HepG2 (cell line): Measurements from ENCODE around the gene COX4I2. TPM values are rescaled to one million over a fixed set of nuclear protein-coding genes. Genes with fewer than 3 reads are reported as not detected.

ENCODE experiments used
- ATAC-seq: fragments of 200-7000 bp; cut with Tn5 transposase; 3 replicates; pipeline ENCODE4 v1.9.1; 2020; ENCODE audit warnings: mild to moderate bottlenecking, moderate library complexity
- BruUV-seq: library from RNA; stranded (reverse); fragments of 400-500 nt; replicated peaks from 2 replicates; lab custom pipeline; 2021; lab: Mats Ljungman, UMichigan
- CTCF ChIA-PET: fragments of 300-600 bp; formaldehyde crosslinking; extraction: SDS; loops from one replicate; lab custom pipeline; 2021; ENCODE audit warnings: low total read pairs, inconsistent platforms, low intra/inter-chr PET ratio; lab: Yijun Ruan, JAX
- POLR2A ChIA-PET: fragments of 350-600 bp; sonication (Branson Sonifier 250); formaldehyde crosslinking; loops from one replicate; lab custom pipeline; 2020; ENCODE audit warnings: antibody characterized with exemption, inconsistent platforms; lab: Yijun Ruan, JAX
- DNase-seq: peaks from one replicate; pipeline ENCODE4 v3.0.0-alpha.2; 2015; ENCODE audit warnings: low spot score
- FAIRE-seq: peaks from 3 replicates; lab custom pipeline; 2011; peaks lifted over from hg19 to GRCh38; lab: Jason Lieb, UNC
- H2AFZ ChIP-seq: one replicate; pipeline ENCODE4 v1.6.1; 2011; ENCODE audit warnings: low read length, inconsistent platforms
- H3K27ac ChIP-seq: fragments of 300-600 bp; 3 replicates; pipeline ENCODE4 v1.8.0; 2011; ENCODE audit warnings: mixed run types, mild to moderate bottlenecking, mixed read lengths, low read length, inconsistent platforms; ENCODE audit not compliant: insufficient read depth; ENCODE audit errors: extremely low read length
- H3K27me3 ChIP-seq, 2 experiments: fragments of 200-600 bp in 1 of 2; 2 replicates in 1 of 2; 3 replicates in 1 of 2; pipeline versions ENCODE4 v1.6.0 to v1.8.0; 2011; ENCODE audit warnings: low read length in 2 of 2, mild to moderate bottlenecking in 2 of 2, moderate library complexity in 2 of 2, inconsistent platforms in 1 of 2; ENCODE audit not compliant: insufficient read depth in 2 of 2, control insufficient read depth in 1 of 2
- H3K36me3 ChIP-seq, 2 experiments: fragments of 200-600 bp in 1 of 2; replicated peaks in 1 of 2; 2 replicates in 1 of 2; 3 replicates in 1 of 2; pipeline versions ENCODE4 v1.5.1 to v1.8.0; 2011; ENCODE audit warnings: low read length in 2 of 2, inconsistent platforms in 1 of 2; ENCODE audit not compliant: insufficient read depth in 2 of 2, control insufficient read depth in 1 of 2
- H3K4me1 ChIP-seq: 2 replicates; pipeline ENCODE4 v1.5.1; 2012; ENCODE audit warnings: low read length, inconsistent platforms; ENCODE audit not compliant: insufficient read depth
- H3K4me2 ChIP-seq: 2 replicates; pipeline ENCODE4 v1.6.0; 2011; ENCODE audit warnings: low read depth, low read length, inconsistent platforms
- H3K4me3 ChIP-seq, 3 experiments: fragments of 200-600 bp in 1 of 3; sonication (generic), shearing (Covaris generic) in 1 of 3; replicated peaks in 1 of 3; 2 replicates each; pipeline ENCODE4 v1.5.1; 2011 to 2016; ENCODE audit warnings: low read length in 3 of 3, inconsistent platforms in 2 of 3, low read depth in 2 of 3, mild to moderate bottlenecking in 2 of 3, control low read depth in 1 of 3, mixed read lengths in 1 of 3; ENCODE audit not compliant: insufficient read depth in 1 of 3
- H3K79me2 ChIP-seq: one replicate; pipeline ENCODE4 v1.6.1; 2011; ENCODE audit warnings: low read length, inconsistent platforms; ENCODE audit not compliant: insufficient read depth
- H3K9ac ChIP-seq: 2 replicates; pipeline ENCODE4 v1.6.0; 2011; ENCODE audit warnings: mild to moderate bottlenecking, low read depth, low read length, inconsistent platforms; ENCODE audit not compliant: insufficient read depth
- H3K9me3 ChIP-seq: 2 replicates; pipeline ENCODE4 v1.5.1; 2012; ENCODE audit warnings: mild to moderate bottlenecking, low read length
- H4K20me1 ChIP-seq: 2 replicates; pipeline ENCODE4 v1.6.0; 2011; ENCODE audit warnings: inconsistent platforms, mild to moderate bottlenecking, low read length, moderate library complexity; ENCODE audit not compliant: insufficient read depth
- DBP ChIP-seq: sonication (generic); formaldehyde crosslinking; IDR thresholded peaks from 2 replicates; pipeline ENCODE4 v1.4.0; 2020; ENCODE audit warnings: missing genetic modification reagents; ENCODE audit errors: not compliant biosample characterization
- KAT8 ChIP-seq: IDR thresholded peaks from 2 replicates; pipeline ENCODE4 v1.6.1; 2016; ENCODE audit warnings: missing genetic modification reagents, missing compliant biosample characterization
- KDM5A ChIP-seq: fragments of 200-600 bp; sonication (generic); IDR thresholded peaks from 2 replicates; pipeline ENCODE4 v1.7.0; 2018; ENCODE audit warnings: antibody characterized with exemption, mild to moderate bottlenecking, low read length, borderline replicate concordance
- SKIL ChIP-seq: sonication (generic); formaldehyde crosslinking; IDR thresholded peaks from 2 replicates; pipeline ENCODE4 v1.8.0; 2022; ENCODE audit warnings: missing genetic modification reagents, mild to moderate bottlenecking, moderate library complexity, borderline replicate concordance
- ZNF136 ChIP-seq: sonication (generic); formaldehyde crosslinking; IDR thresholded peaks from 2 replicates; pipeline ENCODE4 v1.8.1; 2022; ENCODE audit warnings: low read depth, mild to moderate bottlenecking, moderate library complexity, missing genetic modification reagents
- ZNF713 ChIP-seq: sonication (generic); formaldehyde crosslinking; IDR thresholded peaks from 2 replicates; pipeline ENCODE4 v1.4.0; 2020; ENCODE audit warnings: mild to moderate bottlenecking, missing genetic modification reagents
- ZSCAN12 ChIP-seq: sonication (generic); formaldehyde crosslinking; IDR thresholded peaks from 2 replicates; pipeline ENCODE4 v1.9.0; 2021; ENCODE audit warnings: mild to moderate bottlenecking, missing genetic modification reagents
- ZSCAN29 ChIP-seq: sonication (generic); formaldehyde crosslinking; conservative IDR thresholded peaks from 2 replicates; pipeline ENCODE4 v1.4.0; 2020; ENCODE audit warnings: mild to moderate bottlenecking, missing genetic modification reagents
- ZSCAN31 ChIP-seq: sonication (generic); formaldehyde crosslinking; IDR thresholded peaks from 2 replicates; pipeline ENCODE4 v1.5.0; 2020; ENCODE audit warnings: low read depth, mild to moderate bottlenecking, missing genetic modification reagents
- WGBS: methylation state at CpG from one replicate; pipeline ENCODE4 v1.1.6; 2017; ENCODE audit warnings: low lambda C conversion rate; 5-methylcytosine and 5-hydroxymethylcytosine counted together
- in situ Hi-C: cut with HindIII; loops from 2 replicates; pipeline ENCODE4 v1.10.0; 2017; ENCODE audit warnings: low pct_unique_long_range_greater_than_20kb; ENCODE audit not compliant: extremely low pct_ligation_motif_present
- intact Hi-C: fragments of 100-400 bp; cut with micrococcal nuclease; formaldehyde crosslinking; loops from one replicate; pipeline ENCODE4 v1.10.0; 2022; ENCODE audit not compliant: unreplicated experiment
- polyA plus RNA-seq, 8 experiments: library from polyadenylated mRNA; depleted of rRNA in 3 of 8; stranded (reverse) in 7 of 8; unstranded in 1 of 8; fragments of >200 nt; fragmentation: Illumina TruSeq in 4 of 8; extraction: Trizol in 4 of 8; gene quantifications; 2 replicates each; pipeline versions ENCODE4 v1.2.1 to v1.2.3, GENCODE V29; 2011 to 2016; ENCODE audit warnings: low read depth in 4 of 8, missing spikeins in 1 of 8, mixed read lengths in 1 of 8; ENCODE audit not compliant: insufficient read depth in 1 of 8
- total RNA-seq, 5 experiments: library from RNA; depleted of rRNA; stranded (reverse); fragments of >200 nt; fragmentation: Illumina TruSeq; extraction: Trizol; gene quantifications; 2 replicates each; pipeline ENCODE4 v1.2.3, GENCODE V29; 2016; ENCODE audit warnings: low read depth in 1 of 5
- TF ChIP-seq, protein P1 (sequence below): sonication (generic); formaldehyde crosslinking; IDR thresholded peaks from 2 replicates; pipeline ENCODE4 v1.4.0; 2020; ENCODE audit warnings: missing genetic modification reagents, mild to moderate bottlenecking, borderline replicate concordance
- TF ChIP-seq, protein P2 (sequence below): sonication (generic); formaldehyde crosslinking; conservative IDR thresholded peaks from 2 replicates; pipeline ENCODE4 v1.4.0; 2020; ENCODE audit warnings: missing genetic modification reagents
- TF ChIP-seq, protein P3 (sequence below): IDR thresholded peaks from 2 replicates; pipeline ENCODE4 v1.6.1; 2012; ENCODE audit warnings: low read depth, low read length, improper control_type of control experiment

COX4I2 gene
- total and polyA plus RNA-seq, 2 of the 13 experiments (the other 11 are each of a cell fraction or from before 2014, with no cell fraction given): 1.1 TPM; not detected in 1

- Histone ChIP-seq H3K4me3 (peak overlapping the region in 1 of 3 experiments; percentile 37; a peak in 2 of 6 replicates), H4K20me1 (peaks cover 13% of the 10 kb centered on the region; the same call in 1 of the 2 replicates), H3K79me2 (peaks cover 25% of the 10 kb centered on the region), H2AFZ (no peak overlapping the region), H3K9ac (peak overlapping the region; percentile 61), H3K36me3 (peaks cover 29 to 36% of the 10 kb centered on the region in 2 experiments), H3K4me2 (peak overlapping the region; percentile 74), H3K4me1 (peaks cover 87% of the 10 kb centered on the region), H3K27me3 (no peaks in the 10 kb centered on the region), H3K27ac (peak overlapping the region; percentile 77), H3K9me3 (no peaks in the 10 kb centered on the region)
- FAIRE-seq (peak; percentile 92), DNase-seq (peak; percentile 97), ATAC-seq (peak; percentile 84)
- intact Hi-C loops: loop anchor here (1.0 to 5.0 kb wide), 3 partner anchors 15 to 59 kb away; no protein-coding TSS in a partner anchor
- ChIA-PET POLR2A (interaction anchor here (0.6 to 16.2 kb wide), 20 partner anchors 8 to 94 kb away, joined by 3 to 1981 read pairs (median 6); partner anchors contain the start of genes BCL2L1, ID1 and TPX2), CTCF (interaction anchor here (1.0 to 5.9 kb wide), 2 partner anchors 32 to 60 kb away, joined by 3 to 100 read pairs; partner anchors contain the start of gene BCL2L1)
- in situ Hi-C loops: loop anchor here (5.0 kb wide), 1 partner anchor 58 kb away; the partner anchor contains the start of gene BCL2L1
- BruUV-seq: TSS peak; percentile 8
- 3% methylated on average over 11 of the region's 11 CpGs for WGBS
- TF ChIP-seq ZSCAN12: no peak
- peak; percentile 69; the same call in 1 of the 2 replicates for TF ChIP-seq ZNF136 (CRISPR knock-in tag)
- TF ChIP-seq, protein P1, sequence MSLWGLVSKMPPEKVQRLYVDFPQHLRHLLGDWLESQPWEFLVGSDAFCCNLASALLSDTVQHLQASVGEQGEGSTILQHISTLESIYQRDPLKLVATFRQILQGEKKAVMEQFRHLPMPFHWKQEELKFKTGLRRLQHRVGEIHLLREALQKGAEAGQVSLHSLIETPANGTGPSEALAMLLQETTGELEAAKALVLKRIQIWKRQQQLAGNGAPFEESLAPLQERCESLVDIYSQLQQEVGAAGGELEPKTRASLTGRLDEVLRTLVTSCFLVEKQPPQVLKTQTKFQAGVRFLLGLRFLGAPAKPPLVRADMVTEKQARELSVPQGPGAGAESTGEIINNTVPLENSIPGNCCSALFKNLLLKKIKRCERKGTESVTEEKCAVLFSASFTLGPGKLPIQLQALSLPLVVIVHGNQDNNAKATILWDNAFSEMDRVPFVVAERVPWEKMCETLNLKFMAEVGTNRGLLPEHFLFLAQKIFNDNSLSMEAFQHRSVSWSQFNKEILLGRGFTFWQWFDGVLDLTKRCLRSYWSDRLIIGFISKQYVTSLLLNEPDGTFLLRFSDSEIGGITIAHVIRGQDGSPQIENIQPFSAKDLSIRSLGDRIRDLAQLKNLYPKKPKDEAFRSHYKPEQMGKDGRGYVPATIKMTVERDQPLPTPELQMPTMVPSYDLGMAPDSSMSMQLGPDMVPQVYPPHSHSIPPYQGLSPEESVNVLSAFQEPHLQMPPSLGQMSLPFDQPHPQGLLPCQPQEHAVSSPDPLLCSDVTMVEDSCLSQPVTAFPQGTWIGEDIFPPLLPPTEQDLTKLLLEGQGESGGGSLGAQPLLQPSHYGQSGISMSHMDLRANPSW (CRISPR knock-in tag): no peak; the same call in 1 of the 2 replicates
- TF ChIP-seq KAT8 (CRISPR knock-in tag): peak; percentile 71
- TF ChIP-seq ZSCAN31: peak; percentile 38
- TF ChIP-seq ZSCAN29 (CRISPR knock-in tag): peak; percentile 89
- TF ChIP-seq ZNF713 (CRISPR knock-in tag): no peak
- TF ChIP-seq, protein P2, sequence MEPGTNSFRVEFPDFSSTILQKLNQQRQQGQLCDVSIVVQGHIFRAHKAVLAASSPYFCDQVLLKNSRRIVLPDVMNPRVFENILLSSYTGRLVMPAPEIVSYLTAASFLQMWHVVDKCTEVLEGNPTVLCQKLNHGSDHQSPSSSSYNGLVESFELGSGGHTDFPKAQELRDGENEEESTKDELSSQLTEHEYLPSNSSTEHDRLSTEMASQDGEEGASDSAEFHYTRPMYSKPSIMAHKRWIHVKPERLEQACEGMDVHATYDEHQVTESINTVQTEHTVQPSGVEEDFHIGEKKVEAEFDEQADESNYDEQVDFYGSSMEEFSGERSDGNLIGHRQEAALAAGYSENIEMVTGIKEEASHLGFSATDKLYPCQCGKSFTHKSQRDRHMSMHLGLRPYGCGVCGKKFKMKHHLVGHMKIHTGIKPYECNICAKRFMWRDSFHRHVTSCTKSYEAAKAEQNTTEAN (CRISPR knock-in tag): peak; percentile 87
- no peak for TF ChIP-seq DBP (CRISPR knock-in tag)
- TF ChIP-seq, protein P3, sequence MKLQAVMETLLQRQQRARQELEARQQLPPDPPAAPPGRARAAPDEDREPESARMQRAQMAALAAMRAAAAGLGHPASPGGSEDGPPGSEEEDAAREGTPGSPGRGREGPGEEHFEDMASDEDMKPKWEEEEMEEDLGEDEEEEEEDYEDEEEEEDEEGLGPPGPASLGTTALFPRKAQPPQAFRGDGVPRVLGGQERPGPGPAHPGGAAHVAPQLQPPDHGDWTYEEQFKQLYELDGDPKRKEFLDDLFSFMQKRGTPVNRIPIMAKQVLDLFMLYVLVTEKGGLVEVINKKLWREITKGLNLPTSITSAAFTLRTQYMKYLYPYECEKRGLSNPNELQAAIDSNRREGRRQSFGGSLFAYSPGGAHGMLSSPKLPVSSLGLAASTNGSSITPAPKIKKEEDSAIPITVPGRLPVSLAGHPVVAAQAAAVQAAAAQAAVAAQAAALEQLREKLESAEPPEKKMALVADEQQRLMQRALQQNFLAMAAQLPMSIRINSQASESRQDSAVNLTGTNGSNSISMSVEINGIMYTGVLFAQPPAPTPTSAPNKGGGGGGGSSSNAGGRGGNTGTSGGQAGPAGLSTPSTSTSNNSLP: 0 out of 2 replicates have a peak, but pooled peaks have one; percentile 15
- TF ChIP-seq SKIL: peak; percentile 82
- peak; percentile 30; the same call in 1 of the 2 replicates for TF ChIP-seq KDM5A
These were observed 26.4 kb downstream of the COX4I2 start for GRCh38 chr20:31663838-31664695.
